ENCODE results near the gene PSTPIP1.

Gene PSTPIP1

DNA sequence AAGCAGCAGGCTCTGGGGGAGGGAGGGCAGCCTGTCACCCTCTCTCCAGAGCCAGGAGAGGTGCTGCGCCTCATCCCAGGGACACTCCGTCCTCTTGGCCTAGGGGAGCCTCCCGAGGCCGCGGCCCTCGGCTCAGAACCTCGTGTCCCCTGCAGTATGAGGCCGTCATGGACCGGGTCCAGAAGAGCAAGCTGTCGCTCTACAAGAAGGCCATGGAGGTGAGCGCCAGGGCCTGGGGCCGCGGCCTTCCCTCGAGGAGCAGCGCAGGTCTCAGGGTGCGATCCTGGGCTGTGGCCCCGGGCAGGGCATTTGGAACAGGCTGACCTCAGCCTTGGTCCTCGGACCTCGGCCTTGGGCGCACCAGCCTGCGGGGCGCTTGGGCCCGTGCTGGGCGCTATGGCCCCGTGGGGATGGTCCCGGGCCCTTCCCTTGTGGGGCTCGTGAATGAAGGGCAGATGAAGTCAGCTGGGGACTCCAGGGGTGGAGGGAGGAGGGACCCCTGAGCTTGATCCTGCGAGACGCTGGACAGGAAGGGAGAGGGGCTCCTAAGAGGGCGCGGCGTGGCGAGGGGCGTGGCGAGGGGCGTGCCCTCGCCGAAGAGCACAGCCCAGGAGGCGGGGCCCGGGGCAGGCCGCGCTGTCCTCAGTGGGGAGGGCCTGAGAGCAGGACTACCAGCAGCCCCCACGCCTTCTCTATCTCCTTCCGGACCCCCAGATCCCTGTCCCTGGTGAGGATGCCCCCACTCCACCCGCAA lies 32.9 kb downstream of the PSTPIP1 start:
- TF ChIP-seq, protein P1, sequence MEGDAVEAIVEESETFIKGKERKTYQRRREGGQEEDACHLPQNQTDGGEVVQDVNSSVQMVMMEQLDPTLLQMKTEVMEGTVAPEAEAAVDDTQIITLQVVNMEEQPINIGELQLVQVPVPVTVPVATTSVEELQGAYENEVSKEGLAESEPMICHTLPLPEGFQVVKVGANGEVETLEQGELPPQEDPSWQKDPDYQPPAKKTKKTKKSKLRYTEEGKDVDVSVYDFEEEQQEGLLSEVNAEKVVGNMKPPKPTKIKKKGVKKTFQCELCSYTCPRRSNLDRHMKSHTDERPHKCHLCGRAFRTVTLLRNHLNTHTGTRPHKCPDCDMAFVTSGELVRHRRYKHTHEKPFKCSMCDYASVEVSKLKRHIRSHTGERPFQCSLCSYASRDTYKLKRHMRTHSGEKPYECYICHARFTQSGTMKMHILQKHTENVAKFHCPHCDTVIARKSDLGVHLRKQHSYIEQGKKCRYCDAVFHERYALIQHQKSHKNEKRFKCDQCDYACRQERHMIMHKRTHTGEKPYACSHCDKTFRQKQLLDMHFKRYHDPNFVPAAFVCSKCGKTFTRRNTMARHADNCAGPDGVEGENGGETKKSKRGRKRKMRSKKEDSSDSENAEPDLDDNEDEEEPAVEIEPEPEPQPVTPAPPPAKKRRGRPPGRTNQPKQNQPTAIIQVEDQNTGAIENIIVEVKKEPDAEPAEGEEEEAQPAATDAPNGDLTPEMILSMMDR (IDR thresholded peaks at IDR 0.05; ENCODE audit: control insufficient read depth, extremely low read depth, insufficient read depth) = no peak
- no peak overlapping the region for H3K4me3 ChIP-seq (ENCODE audit: low read depth, low read length)
- DNase-seq (ENCODE audit: low read depth) = no peak

DNA sequence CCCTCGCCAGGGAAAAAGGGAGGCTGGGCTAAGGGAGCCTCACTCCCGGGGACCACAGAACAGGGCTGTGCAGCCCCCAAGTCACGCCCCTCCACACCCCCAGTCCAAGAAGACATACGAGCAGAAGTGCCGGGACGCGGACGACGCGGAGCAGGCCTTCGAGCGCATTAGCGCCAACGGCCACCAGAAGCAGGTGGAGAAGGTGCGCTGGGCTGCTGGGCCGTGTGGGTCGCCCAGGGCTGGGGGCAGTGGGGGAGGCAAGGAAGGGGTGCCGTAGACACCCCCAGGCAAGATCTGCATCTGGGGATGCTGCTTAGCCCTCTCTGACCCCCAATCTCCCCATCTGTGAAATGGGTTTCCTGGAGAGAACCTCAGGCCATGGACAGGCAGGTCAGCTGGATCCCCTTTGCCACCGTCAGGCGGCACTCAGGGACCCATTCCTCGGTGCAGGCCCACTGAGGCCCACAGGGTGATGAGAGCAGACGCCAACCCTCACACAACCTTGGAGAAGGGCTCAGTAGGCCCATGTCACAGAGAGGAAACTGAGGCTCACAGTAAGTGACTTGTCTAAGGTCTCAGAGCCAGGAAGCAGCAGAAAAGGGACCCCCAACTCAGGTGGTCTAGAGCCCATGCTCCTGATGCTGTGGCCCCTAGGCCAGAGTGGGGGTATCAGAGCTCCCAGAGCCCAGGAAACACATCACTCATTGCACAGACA lies 33.7 kb downstream of the PSTPIP1 start:
- no peak for DNase-seq (ENCODE audit: low read depth)
- TF ChIP-seq, protein P1 (IDR thresholded peaks at IDR 0.05; ENCODE audit: control insufficient read depth, extremely low read depth, insufficient read depth) = no peak
- H3K4me3 ChIP-seq (ENCODE audit: low read depth, low read length) = no peak overlapping the region

DNA sequence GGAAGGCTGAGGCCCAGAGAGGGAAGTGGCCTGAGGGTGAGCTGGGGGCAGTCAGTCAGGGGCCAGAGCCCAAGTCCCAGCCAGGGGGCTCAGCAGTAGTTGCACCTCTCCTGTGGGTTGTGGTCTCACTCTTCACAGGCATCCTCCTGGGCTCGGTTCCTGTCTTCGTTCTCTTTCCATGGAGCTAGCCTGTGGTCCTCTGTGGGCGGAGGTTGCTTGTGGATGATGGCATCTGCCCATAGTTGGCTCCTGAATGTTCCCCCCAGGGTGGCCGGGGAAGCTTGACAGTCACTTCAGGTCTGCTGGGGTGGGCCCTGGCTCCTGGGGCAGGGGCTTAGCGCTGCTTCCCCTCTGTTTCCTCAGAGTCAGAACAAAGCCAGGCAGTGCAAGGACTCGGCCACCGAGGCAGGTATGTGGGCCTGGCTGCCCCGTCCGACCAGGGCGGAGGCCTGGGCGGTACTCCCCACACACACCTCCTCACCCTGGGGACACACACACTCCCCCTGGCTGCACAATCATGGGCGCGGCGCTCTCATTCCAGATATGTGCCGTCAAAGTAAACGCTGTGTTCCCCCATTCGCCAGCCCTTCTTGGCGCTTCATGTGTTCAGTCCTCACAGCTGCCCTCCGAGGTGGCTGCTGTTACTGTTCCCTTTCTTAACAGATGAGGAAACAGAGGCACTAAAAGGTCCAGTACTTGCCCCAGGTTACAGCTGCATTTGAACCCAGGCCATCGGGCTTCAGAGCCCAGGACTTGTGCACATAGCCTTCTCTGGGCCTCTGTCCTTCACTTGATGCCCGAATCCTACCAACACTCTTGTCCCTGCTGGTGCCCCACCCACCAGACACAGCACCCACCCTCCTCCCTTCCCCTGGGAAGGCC lies 34.5 kb downstream of the PSTPIP1 start:
- H3K4me3 ChIP-seq (ENCODE audit: low read depth, low read length) = no peak overlapping the region
- no peak for DNase-seq (ENCODE audit: low read depth)
- TF ChIP-seq, protein P1 (IDR thresholded peaks at IDR 0.05; ENCODE audit: control insufficient read depth, extremely low read depth, insufficient read depth) = no peak

DNA sequence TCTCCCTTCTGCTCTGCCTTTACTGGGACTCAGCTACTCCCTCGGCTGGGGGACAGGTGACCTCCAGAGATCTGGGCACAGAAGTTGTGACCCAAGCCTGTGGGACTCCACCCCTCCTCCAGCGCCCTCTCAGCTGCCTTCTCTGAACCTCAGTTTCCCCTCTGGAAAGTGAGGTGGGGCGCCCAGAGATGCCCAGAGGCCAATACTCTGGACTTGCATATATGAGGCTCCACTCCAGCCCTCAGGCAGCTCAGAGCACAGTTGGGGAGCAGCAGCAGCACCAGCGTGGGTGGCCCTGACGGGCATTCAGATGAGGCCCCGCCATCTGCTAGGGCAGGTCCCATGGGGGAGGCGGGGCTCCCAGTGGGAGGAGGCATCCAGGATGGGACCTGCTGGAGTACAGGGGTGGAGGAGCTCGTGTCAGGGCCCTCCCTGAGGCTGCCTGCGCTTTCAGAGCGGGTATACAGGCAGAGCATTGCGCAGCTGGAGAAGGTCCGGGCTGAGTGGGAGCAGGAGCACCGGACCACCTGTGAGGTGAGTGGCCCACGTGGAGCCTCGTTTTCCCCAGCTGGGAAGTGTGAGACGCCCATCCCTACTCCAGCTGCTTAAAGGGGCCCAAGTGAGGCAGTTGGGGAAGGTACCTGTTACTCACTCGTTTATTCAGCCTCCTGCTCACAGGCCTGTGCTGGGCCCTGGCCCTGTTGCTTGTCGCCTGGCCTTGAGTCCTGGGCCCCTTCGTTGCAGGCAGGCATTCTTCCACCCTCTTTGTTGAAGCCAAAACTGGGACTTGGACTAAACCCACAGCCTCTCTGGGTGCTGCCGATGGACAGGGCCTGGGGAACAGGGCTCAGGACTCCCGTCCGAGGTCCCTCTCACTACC lies 35.4 kb downstream of the PSTPIP1 start:
- no peak for DNase-seq (ENCODE audit: low read depth)
- no peak overlapping the region for H3K4me3 ChIP-seq (ENCODE audit: low read depth, low read length)
- TF ChIP-seq, protein P1 (IDR thresholded peaks at IDR 0.05; ENCODE audit: control insufficient read depth, extremely low read depth, insufficient read depth) = no peak

DNA sequence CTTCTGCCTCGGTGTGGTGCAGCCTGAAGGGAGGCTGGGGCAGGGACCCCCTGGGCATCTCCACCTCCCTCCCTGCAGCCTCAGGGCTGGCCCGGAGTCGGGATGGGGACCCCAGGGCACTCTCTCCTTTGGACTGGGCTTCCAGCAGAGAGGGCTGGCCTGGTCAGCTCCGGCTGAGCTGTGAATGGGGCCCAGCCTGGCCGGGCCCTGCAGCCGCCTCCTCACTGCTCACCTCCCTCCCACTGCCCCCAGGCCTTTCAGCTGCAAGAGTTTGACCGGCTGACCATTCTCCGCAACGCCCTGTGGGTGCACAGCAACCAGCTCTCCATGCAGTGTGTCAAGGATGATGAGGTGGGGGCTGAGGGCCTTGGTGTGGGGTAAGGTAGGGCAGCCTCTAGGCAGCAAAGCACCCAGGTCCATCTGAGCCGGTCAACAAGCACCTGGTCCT lies 36.0 kb downstream of the PSTPIP1 start:
- H3K4me3 ChIP-seq (ENCODE audit: low read depth, low read length) = no peak overlapping the region
- TF ChIP-seq, protein P1 (IDR thresholded peaks at IDR 0.05; ENCODE audit: control insufficient read depth, extremely low read depth, insufficient read depth) = no peak
- no peak for DNase-seq (ENCODE audit: low read depth)

Measured in LNCaP clone FGC (cell line).